HEK293 (cell line): ENCODE results near the gene TTC16.

Source experiments
- CTCF ChIA-PET: fragments of 350-600 bp; formaldehyde crosslinking; extraction: SDS; loops from one replicate; lab custom pipeline; 2021; ENCODE audit warnings: antibody characterized with exemption; lab: Yijun Ruan, JAX
- POLR2A ChIA-PET: fragments of 300-600 bp; formaldehyde crosslinking; extraction: SDS; loops from one replicate; lab custom pipeline; 2020; ENCODE audit warnings: antibody characterized with exemption, inconsistent platforms; lab: Yijun Ruan, JAX
- H3K27ac ChIP-seq: fragments of 200-500 bp; sonication (Bioruptor generic); 2 replicates; pipeline ENCODE4 v1.5.1; 2014; ENCODE audit warnings: low read depth, low read length, control low read depth, inconsistent platforms; ENCODE audit errors: extremely low read depth
- H3K36me3 ChIP-seq, 2 experiments: fragments of 200-500 bp in 1 of 2; sonication (Bioruptor generic) in 1 of 2; 1 replicate in 1 of 2; 2 replicates in 1 of 2; pipeline ENCODE4 v1.5.1; 2014 to 2017; ENCODE audit warnings: inconsistent platforms in 2 of 2, low read length in 2 of 2; ENCODE audit not compliant: control insufficient read depth in 2 of 2, insufficient read depth in 1 of 2
- H3K4me1 ChIP-seq: fragments of 200-500 bp; sonication (Bioruptor generic); 2 replicates; pipeline ENCODE4 v1.5.1; 2014; ENCODE audit warnings: mild to moderate bottlenecking, low read length, inconsistent platforms; ENCODE audit not compliant: control insufficient read depth, insufficient read depth
- H3K4me3 ChIP-seq: 2 replicates; pipeline ENCODE4 v1.5.1; 2011; ENCODE audit warnings: low read depth, mild to moderate bottlenecking, control low read depth, low read length, moderate library complexity
- H3K9me3 ChIP-seq: fragments of 200-500 bp; sonication (Bioruptor generic); 2 replicates; pipeline ENCODE4 v1.5.1; 2014; ENCODE audit warnings: low read depth, low read length, inconsistent platforms; ENCODE audit not compliant: control insufficient read depth, insufficient read depth
- ATF2 ChIP-seq: fragments of 450-650 bp; formaldehyde crosslinking; IDR thresholded peaks from 2 replicates; pipeline ENCODE4 v1.5.1; 2016; ENCODE audit warnings: missing biosample characterization, missing genetic modification characterization, low read depth
- CTCF ChIP-seq: fragments of 450-650 bp; formaldehyde crosslinking; IDR thresholded peaks from 2 replicates; pipeline ENCODE4 v1.5.1; 2016; ENCODE audit warnings: missing biosample characterization, missing genetic modification characterization
- GLIS1 ChIP-seq: fragments of 450-650 bp; formaldehyde crosslinking; IDR thresholded peaks from 2 replicates; pipeline ENCODE4 v1.5.1; 2016; ENCODE audit warnings: missing biosample characterization, missing genetic modification characterization
- MEIS1 ChIP-seq: sonication (generic); formaldehyde crosslinking; IDR thresholded peaks from 2 replicates; pipeline ENCODE4 v1.8.1; 2022; ENCODE audit warnings: missing genetic modification reagents, mild to moderate bottlenecking, borderline replicate concordance
- PRDM2 ChIP-seq: fragments of 450-650 bp; formaldehyde crosslinking; IDR thresholded peaks from 2 replicates; pipeline ENCODE4 v1.5.1; 2016; ENCODE audit warnings: missing biosample characterization, missing genetic modification characterization, borderline replicate concordance
- SCRT2 ChIP-seq: fragments of 450-650 bp; formaldehyde crosslinking; IDR thresholded peaks from 2 replicates; pipeline ENCODE4 v1.5.1; 2016; ENCODE audit warnings: missing biosample characterization, missing genetic modification characterization
- SP2 ChIP-seq: fragments of 450-650 bp; formaldehyde crosslinking; IDR thresholded peaks from 2 replicates; pipeline ENCODE4 v1.5.1; 2016; ENCODE audit warnings: missing biosample characterization, missing genetic modification characterization
- SP7 ChIP-seq: fragments of 450-650 bp; formaldehyde crosslinking; IDR thresholded peaks from 2 replicates; pipeline ENCODE4 v1.5.1; 2016; ENCODE audit warnings: missing biosample characterization, missing genetic modification characterization
- ZNF140 ChIP-seq: fragments of 450-650 bp; formaldehyde crosslinking; IDR thresholded peaks from 2 replicates; pipeline ENCODE4 v1.5.1; 2016; ENCODE audit warnings: missing biosample characterization, missing genetic modification characterization
- ZNF311 ChIP-seq: fragments of 450-650 bp; formaldehyde crosslinking; IDR thresholded peaks from 2 replicates; pipeline ENCODE4 v1.5.1; 2017; ENCODE audit warnings: missing biosample characterization, missing genetic modification characterization, borderline replicate concordance
- ZNF335 ChIP-seq: fragments of 450-650 bp; formaldehyde crosslinking; conservative IDR thresholded peaks from 2 replicates; pipeline ENCODE4 v1.5.1; 2016; ENCODE audit warnings: missing biosample characterization, missing genetic modification characterization
- ZNF37A ChIP-seq: fragments of 450-650 bp; IDR thresholded peaks from 2 replicates; pipeline ENCODE4 v1.5.1; 2018; ENCODE audit warnings: missing biosample characterization, missing genetic modification characterization
- ZNF433 ChIP-seq: fragments of 450-650 bp; formaldehyde crosslinking; IDR thresholded peaks from 2 replicates; pipeline ENCODE4 v1.5.1; 2016; ENCODE audit warnings: missing biosample characterization, missing genetic modification characterization, low read depth
- ZNF580 ChIP-seq: fragments of 450-650 bp; formaldehyde crosslinking; IDR thresholded peaks from 2 replicates; pipeline ENCODE4 v1.5.1; 2016; ENCODE audit warnings: missing biosample characterization, missing genetic modification characterization
- ZNF585B ChIP-seq: fragments of 450-650 bp; formaldehyde crosslinking; IDR thresholded peaks from 2 replicates; pipeline ENCODE4 v1.5.1; 2016; ENCODE audit warnings: missing biosample characterization, missing genetic modification characterization
- ZNF626 ChIP-seq: fragments of 450-650 bp; sonication (Bioruptor Pico); formaldehyde crosslinking; IDR thresholded peaks from 2 replicates; pipeline ENCODE4 v1.5.1; 2018; ENCODE audit warnings: missing biosample characterization, missing genetic modification characterization, inconsistent platforms
- ZNF664 ChIP-seq: fragments of 450-650 bp; formaldehyde crosslinking; IDR thresholded peaks from 2 replicates; pipeline ENCODE4 v1.5.1; 2016; ENCODE audit warnings: missing biosample characterization, missing genetic modification characterization
- ZNF701 ChIP-seq: fragments of 450-650 bp; formaldehyde crosslinking; IDR thresholded peaks from 2 replicates; pipeline ENCODE4 v1.5.1; 2016; ENCODE audit warnings: missing biosample characterization, missing genetic modification characterization

Gene TTC16

GRCh38 chr9:127703289-127703946 lies 12.5 kb upstream of the TTC16 start (continued):
- TF ChIP-seq ZNF37A (tag by site-specific recombination) = no peak

GRCh38 chr9:127705577-127706379 lies 10.1 kb upstream of the TTC16 start:
- Histone ChIP-seq H3K27ac (no peak overlapping the region), H3K4me3 (no peak overlapping the region), H3K36me3 (no peaks in the 10 kb centered on the region), H3K9me3 (no peaks in the 10 kb centered on the region), H3K4me1 (no peaks in the 10 kb centered on the region)
- ChIA-PET CTCF (interaction anchor here (1.4 kb wide), 1 partner anchor 29 kb away, joined by 5 read pairs; the partner anchor contains the start of gene TOR2A), POLR2A (interaction anchor here (0.7 to 2.8 kb wide), 3 partner anchors 10 to 191 kb away, joined by 3 to 8 read pairs (median 7); partner anchors contain the start of genes PTRH1 and TTC16)
- TF ChIP-seq GLIS1 (tag by site-specific recombination) = peak; percentile 17; the same call in 1 of the 2 replicates
- TF ChIP-seq ZNF701 (tag by site-specific recombination) = no peak

GRCh38 chr9:127706836-127707241 lies 9.0 kb upstream of the TTC16 start, which contains the start of gene CFAP157:
TSS of gene CFAP157 (plus strand) at chr9:127706988. CDS start at chr9:127707032, 44 bp downstream.
- TF ChIP-seq SCRT2 (tag by site-specific recombination) (peak; percentile 24; the same call in 1 of the 2 replicates), ATF2 (tag by site-specific recombination) (no peak), ZNF335 (tag by site-specific recombination) (no peak), SP7 (tag by site-specific recombination) (no peak)
- H3K4me1 ChIP-seq = no peaks in the 10 kb centered on the region
- no peak within 1 kb of the TSS for H3K4me3 ChIP-seq
- H3K36me3 ChIP-seq = no peaks in the 10 kb centered on the region
- ChIA-PET POLR2A (interaction anchor here (0.6 to 2.8 kb wide), 2 partner anchors 9 to 94 kb away, joined by 3 to 8 read pairs; partner anchors contain the start of genes PTRH1 and TTC16), CTCF (interaction anchor here (0.5 to 1.4 kb wide), 3 partner anchors 28 to 814 kb away, joined by 3 to 5 read pairs (median 5); partner anchors contain the start of gene TOR2A)
- H3K27ac ChIP-seq = no peak within 1 kb of the TSS
- no peaks in the 10 kb centered on the region for H3K9me3 ChIP-seq

- Histone ChIP-seq H3K27ac (no peak overlapping the region), H3K36me3 (no peaks in the 10 kb centered on the region), H3K9me3 (no peaks in the 10 kb centered on the region), H3K4me1 (no peaks in the 10 kb centered on the region), H3K4me3 (no peak overlapping the region)
- ChIA-PET POLR2A (no interaction called here), CTCF (interaction anchor here (1.2 kb wide), 1 partner anchor 27 kb away, joined by 3 read pairs; the partner anchor contains the start of gene TOR2A)
- TF ChIP-seq ZNF140 (tag by site-specific recombination) (no peak), CTCF (tag by site-specific recombination) (no peak), ZNF580 (tag by site-specific recombination) (no peak), MEIS1 (CRISPR knock-in tag) (no peak), ZNF664 (tag by site-specific recombination) (no peak), ZNF626 (tag by site-specific recombination) (no peak), ZNF433 (tag by site-specific recombination) (no peak), PRDM2 (tag by site-specific recombination) (no peak), ZNF311 (tag by site-specific recombination) (no peak), ZNF585B (tag by site-specific recombination) (no peak), SP2 (tag by site-specific recombination) (no peak)
Measured at GRCh38 chr9:127707766-127708165, 8.1 kb upstream of the TTC16 start.
